Stimulated activated CD4-positive, alpha-beta T cell treated with anti-CD3 and anti-CD28 coated beads, Interleukin-4, amount 100 ng/mL, for 4 hours (primary cell): ENCODE results near the gene C11orf21.

Experiments used
- DNase-seq, 2 experiments: peaks; one replicate each; pipeline ENCODE4 v3.0.0-alpha.2; 2020

Gene C11orf21

GRCh38 chr11:2258501-2259465 is 42.9 kb downstream of the C11orf21 start:
- no peak for DNase-seq

GRCh38 chr11:2256951-2257700 is 44.6 kb downstream of the C11orf21 start:
- DNase-seq = no peak

GRCh38 chr11:2256293-2256913 is 45.3 kb downstream of the C11orf21 start:
- DNase-seq = no peak

- DNase-seq = no peak
These were observed 49.7 kb downstream of the C11orf21 start for GRCh38 chr11:2252018-2252417.

- DNase-seq = no peak
These were observed 50.6 kb downstream of the C11orf21 start for GRCh38 chr11:2251138-2251537.

GRCh38 chr11:2250485-2250884 is 51.2 kb downstream of the C11orf21 start:
- DNase-seq = no peak

- no peak for DNase-seq
These were observed 51.7 kb downstream of the C11orf21 start for GRCh38 chr11:2250041-2250440.

- no peak for DNase-seq
These were observed 52.4 kb downstream of the C11orf21 start for GRCh38 chr11:2249189-2249916.

GRCh38 chr11:2248762-2249161 is 53.0 kb downstream of the C11orf21 start:
- no peak for DNase-seq

- no peak for DNase-seq
These were observed 53.5 kb downstream of the C11orf21 start for GRCh38 chr11:2248242-2248641.

GRCh38 chr11:2247496-2247895 is 54.2 kb downstream of the C11orf21 start:
- DNase-seq = no peak
